Mesenchymal stem cell (in vitro differentiated cells and primary cell): ENCODE results near the gene MYOM1.

ENCODE experiments used
- DNase-seq: peaks from one replicate; pipeline ENCODE4 v3.0.0-alpha.2; 2013
- H2AFZ ChIP-seq: one replicate; pipeline ENCODE4 v1.6.1; 2013; ENCODE audit warnings: low read depth, mild to moderate bottlenecking, control low read depth, inconsistent platforms, low read length, moderate library complexity
- H2AK5ac ChIP-seq: 2 replicates; pipeline ENCODE4 v1.6.1; 2013; ENCODE audit warnings: low read length, moderate library complexity, mild to moderate bottlenecking, inconsistent platforms; ENCODE audit not compliant: severe bottlenecking
- H2BK120ac ChIP-seq: one replicate; pipeline ENCODE4 v1.6.1; 2013; ENCODE audit warnings: low read depth, mild to moderate bottlenecking, inconsistent platforms, low read length, moderate library complexity
- H2BK12ac ChIP-seq, 2 experiments: one replicate each; pipeline ENCODE4 v1.6.1; 2013; ENCODE audit warnings: inconsistent platforms in 2 of 2, low read length in 2 of 2, mild to moderate bottlenecking in 2 of 2, moderate library complexity in 2 of 2, control low read depth in 1 of 2
- H2BK15ac ChIP-seq: one replicate; pipeline ENCODE4 v1.6.1; 2013; ENCODE audit warnings: mild to moderate bottlenecking, low read depth, inconsistent platforms; ENCODE audit not compliant: poor library complexity, severe bottlenecking
- H2BK5ac ChIP-seq: 2 replicates; pipeline ENCODE4 v1.6.1; 2013; ENCODE audit warnings: low read depth, mild to moderate bottlenecking, low read length, control low read depth, inconsistent platforms; ENCODE audit not compliant: poor library complexity, severe bottlenecking
- H3K14ac ChIP-seq, 2 experiments: one replicate each; pipeline ENCODE4 v1.6.1; 2013; ENCODE audit warnings: inconsistent platforms in 2 of 2, low read length in 2 of 2, control low read depth in 1 of 2, mild to moderate bottlenecking in 1 of 2, moderate library complexity in 1 of 2
- H3K18ac ChIP-seq, 2 experiments: one replicate each; pipeline ENCODE4 v1.6.1; 2013; ENCODE audit warnings: inconsistent platforms in 2 of 2, low read length in 2 of 2, control low read depth in 1 of 2, low read depth in 1 of 2, mild to moderate bottlenecking in 1 of 2
- H3K23ac ChIP-seq, 2 experiments: one replicate each; pipeline ENCODE4 v1.6.1; 2013; ENCODE audit warnings: inconsistent platforms in 2 of 2, low read length in 2 of 2, mild to moderate bottlenecking in 2 of 2, moderate library complexity in 2 of 2, control low read depth in 1 of 2
- H3K27ac ChIP-seq: 2 replicates; pipeline ENCODE4 v1.5.1; 2013; ENCODE audit warnings: mild to moderate bottlenecking, moderate library complexity, low read length, control low read depth, inconsistent platforms; ENCODE audit not compliant: poor library complexity, severe bottlenecking
- H3K27me3 ChIP-seq, 2 experiments: 2 replicates each; pipeline versions ENCODE4 v1.6.1 to v1.7.0; 2013; ENCODE audit warnings: low read length in 2 of 2, mild to moderate bottlenecking in 2 of 2, moderate library complexity in 2 of 2, control low read depth in 1 of 2, inconsistent platforms in 1 of 2; ENCODE audit not compliant: control insufficient read depth in 1 of 2, insufficient read depth in 1 of 2
- H3K36me3 ChIP-seq, 2 experiments: 2 replicates each; pipeline versions ENCODE4 v1.6.1 to v1.7.0; 2013; ENCODE audit warnings: low read length in 2 of 2, control low read depth in 1 of 2, inconsistent platforms in 1 of 2, low read depth in 1 of 2, mild to moderate bottlenecking in 1 of 2; ENCODE audit not compliant: insufficient read depth in 2 of 2, control insufficient read depth in 1 of 2
- H3K4ac ChIP-seq, 2 experiments: one replicate each; pipeline ENCODE4 v1.6.1; 2013; ENCODE audit warnings: inconsistent platforms in 2 of 2, low read length in 2 of 2, mild to moderate bottlenecking in 2 of 2, moderate library complexity in 2 of 2, control low read depth in 1 of 2, low read depth in 1 of 2
- H3K4me1 ChIP-seq: 2 replicates; pipeline ENCODE4 v1.6.1; 2013; ENCODE audit warnings: low read depth, low read length, control low read depth; ENCODE audit not compliant: control insufficient read depth, insufficient read depth
- H3K4me2 ChIP-seq: 2 replicates; pipeline ENCODE4 v1.6.1; 2013; ENCODE audit warnings: low read length, mild to moderate bottlenecking, inconsistent platforms; ENCODE audit not compliant: poor library complexity, severe bottlenecking
- H3K4me3 ChIP-seq, 2 experiments: 2 replicates each; pipeline versions ENCODE4 v1.5.1 to v1.7.0; 2013; ENCODE audit warnings: low read length in 2 of 2, mild to moderate bottlenecking in 2 of 2, control low read depth in 1 of 2, low read depth in 1 of 2; ENCODE audit not compliant: insufficient read depth in 1 of 2
- H3K79me1 ChIP-seq: replicated peaks from 2 replicates; pipeline ENCODE4 v1.6.1; 2013; ENCODE audit warnings: mild to moderate bottlenecking, control low read depth, low read length, inconsistent platforms; ENCODE audit not compliant: poor library complexity, severe bottlenecking
- H3K9ac ChIP-seq: 2 replicates; pipeline ENCODE4 v1.7.0; 2013; ENCODE audit warnings: mild to moderate bottlenecking, low read length, moderate library complexity
- H3K9me3 ChIP-seq: 2 replicates; pipeline ENCODE4 v1.7.0; 2013; ENCODE audit warnings: mild to moderate bottlenecking, low read length; ENCODE audit not compliant: control insufficient read depth
- H4K8ac ChIP-seq: one replicate; pipeline ENCODE4 v1.6.1; 2013; ENCODE audit warnings: inconsistent platforms, mild to moderate bottlenecking, low read length, moderate library complexity
- H4K91ac ChIP-seq: one replicate; pipeline ENCODE4 v1.6.1; 2013; ENCODE audit warnings: mild to moderate bottlenecking, low read length, inconsistent platforms
- WGBS: methylation state at CpG from one replicate; pipeline ENCODE4 v1.1.7; 2013; ENCODE audit warnings: mixed read lengths; 5-methylcytosine and 5-hydroxymethylcytosine counted together

Gene MYOM1

GRCh38 chr18:3194947-3195612, 24.7 kb downstream of the MYOM1 start:
- no peak overlapping the region for H2BK12ac ChIP-seq
- H3K9me3 ChIP-seq: no peaks in the 10 kb centered on the region
- H3K14ac ChIP-seq: no peak overlapping the region
- H3K23ac ChIP-seq: no peak overlapping the region
- H3K4me1 ChIP-seq: no peaks in the 10 kb centered on the region
- no peaks in the 10 kb centered on the region for H3K36me3 ChIP-seq
- H3K4me2 ChIP-seq: no peak overlapping the region
- H3K79me1 ChIP-seq: no peaks in the 10 kb centered on the region
- no peak overlapping the region for H3K4ac ChIP-seq
- no peak overlapping the region for H3K9ac ChIP-seq
- H3K27me3 ChIP-seq: no peaks in the 10 kb centered on the region
- H2BK15ac ChIP-seq: no peak overlapping the region
- H3K18ac ChIP-seq: no peak overlapping the region
- no peak overlapping the region for H2AFZ ChIP-seq
- 87% methylated on average over 5 of the region's 6 CpGs for whole genome bisulfite sequencing
- H3K27ac ChIP-seq: no peak overlapping the region
- no peak for DNase-seq
- no peak overlapping the region for H2BK5ac ChIP-seq
- H4K8ac ChIP-seq: no peak overlapping the region
- no peak overlapping the region for H3K4me3 ChIP-seq
- no peak overlapping the region for H4K91ac ChIP-seq
- H2AK5ac ChIP-seq: no peak overlapping the region
- no peak overlapping the region for H2BK120ac ChIP-seq

- H4K91ac ChIP-seq: no peak overlapping the region
- H3K14ac ChIP-seq: no peak overlapping the region
- no peak overlapping the region for H3K9ac ChIP-seq
- no peak overlapping the region for H2BK15ac ChIP-seq
- H2BK120ac ChIP-seq: no peak overlapping the region
- no peaks in the 10 kb centered on the region for H3K27me3 ChIP-seq
- H2BK5ac ChIP-seq: no peak overlapping the region
- no peaks in the 10 kb centered on the region for H3K79me1 ChIP-seq
- H2AK5ac ChIP-seq: no peak overlapping the region
- no peak for DNase-seq
- H3K4me1 ChIP-seq: no peaks in the 10 kb centered on the region
- H3K27ac ChIP-seq: no peak overlapping the region
- no peak overlapping the region for H3K23ac ChIP-seq
- no peaks in the 10 kb centered on the region for H3K9me3 ChIP-seq
- no peak overlapping the region for H3K4me2 ChIP-seq
- H3K4ac ChIP-seq: no peak overlapping the region
- H2BK12ac ChIP-seq: no peak overlapping the region
- 86% methylated on average over 1 of the region's 1 CpG for WGBS
- H3K4me3 ChIP-seq: no peak overlapping the region
- no peak overlapping the region for H2AFZ ChIP-seq
- H4K8ac ChIP-seq: no peak overlapping the region
- no peaks in the 10 kb centered on the region for H3K36me3 ChIP-seq
- no peak overlapping the region for H3K18ac ChIP-seq
Measured at GRCh38 chr18:3193331-3193730, 26.4 kb downstream of the MYOM1 start.

GRCh38 chr18:3192752-3193151, 27.0 kb downstream of the MYOM1 start:
- H3K9me3 ChIP-seq: no peaks in the 10 kb centered on the region
- no peak overlapping the region for H3K23ac ChIP-seq
- H3K4me1 ChIP-seq: no peaks in the 10 kb centered on the region
- no peak overlapping the region for H4K8ac ChIP-seq
- no peak overlapping the region for H2BK15ac ChIP-seq
- H3K14ac ChIP-seq: no peak overlapping the region
- no peaks in the 10 kb centered on the region for H3K36me3 ChIP-seq
- H2AFZ ChIP-seq: no peak overlapping the region
- no peak overlapping the region for H3K4me3 ChIP-seq
- H3K27ac ChIP-seq: no peak overlapping the region
- no peaks in the 10 kb centered on the region for H3K79me1 ChIP-seq
- no peak for DNase-seq
- H3K18ac ChIP-seq: no peak overlapping the region
- no peak overlapping the region for H3K9ac ChIP-seq
- H2BK12ac ChIP-seq: no peak overlapping the region
- H4K91ac ChIP-seq: no peak overlapping the region
- no CpG with 5 or more reads among the region's 2 CpGs for WGBS
- H3K4me2 ChIP-seq: no peak overlapping the region
- H2AK5ac ChIP-seq: no peak overlapping the region
- no peak overlapping the region for H3K4ac ChIP-seq
- H3K27me3 ChIP-seq: no peaks in the 10 kb centered on the region
- H2BK5ac ChIP-seq: no peak overlapping the region
- no peak overlapping the region for H2BK120ac ChIP-seq

- H2AFZ ChIP-seq: no peak overlapping the region
- H2BK120ac ChIP-seq: no peak overlapping the region
- H3K27me3 ChIP-seq: no peaks in the 10 kb centered on the region
- no peak overlapping the region for H3K27ac ChIP-seq
- H4K8ac ChIP-seq: no peak overlapping the region
- no peak overlapping the region for H2BK12ac ChIP-seq
- H2AK5ac ChIP-seq: no peak overlapping the region
- H3K23ac ChIP-seq: no peak overlapping the region
- no peak overlapping the region for H2BK15ac ChIP-seq
- H3K14ac ChIP-seq: no peak overlapping the region
- H3K18ac ChIP-seq: no peak overlapping the region
- H3K36me3 ChIP-seq: no peaks in the 10 kb centered on the region
- H3K9me3 ChIP-seq: no peaks in the 10 kb centered on the region
- no peak overlapping the region for H3K9ac ChIP-seq
- no peaks in the 10 kb centered on the region for H3K4me1 ChIP-seq
- DNase-seq: no peak
- H3K4me3 ChIP-seq: no peak overlapping the region
- H3K4ac ChIP-seq: no peak overlapping the region
- H3K79me1 ChIP-seq: no peaks in the 10 kb centered on the region
- no peak overlapping the region for H3K4me2 ChIP-seq
- H4K91ac ChIP-seq: no peak overlapping the region
- H2BK5ac ChIP-seq: no peak overlapping the region
Measured at GRCh38 chr18:3192286-3192685, 27.5 kb downstream of the MYOM1 start.
